ENCODE measurements around the gene CYB561.

Gene CYB561

DNA sequence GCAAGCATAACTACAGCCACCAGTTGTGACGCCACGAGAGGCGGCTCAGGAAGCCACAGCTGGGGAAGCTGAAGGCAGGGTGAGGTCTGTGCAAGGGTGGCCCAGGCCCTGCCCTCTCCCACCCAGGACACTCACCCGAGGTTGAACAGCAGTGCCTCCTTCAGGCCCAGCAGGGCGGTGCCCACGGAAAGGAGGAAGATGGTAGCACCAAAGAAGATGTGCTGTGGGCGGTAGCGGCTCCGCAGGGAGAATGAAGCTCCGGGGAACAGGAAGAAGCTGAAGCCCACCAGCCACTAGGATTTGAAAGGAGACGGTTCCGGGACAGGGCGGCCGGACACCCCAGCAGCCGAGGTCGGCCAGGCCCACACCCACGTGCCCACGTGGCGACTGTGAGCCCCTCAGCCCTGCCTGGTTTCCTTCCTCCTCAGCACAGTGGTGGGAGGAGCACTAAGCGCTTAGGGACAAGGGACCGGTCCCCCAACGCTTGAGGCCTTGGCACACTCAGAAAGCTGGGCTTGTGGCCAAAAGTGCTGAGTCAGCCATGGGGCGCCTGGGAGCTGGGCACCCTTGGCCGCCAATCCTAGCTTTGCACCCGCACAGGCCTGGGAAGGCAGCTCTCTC, 11.0 kb downstream of the CYB561 start:
- peaks cover 6% of the 10 kb centered on the region for H3K4me1 ChIP-seq (ENCODE audit: control insufficient read depth, insufficient read depth, low read length)
- H3K27me3 ChIP-seq (ENCODE audit: control insufficient read depth, insufficient read depth, low read length, poor library complexity, severe bottlenecking), result no peaks in the 10 kb centered on the region
- H3K27ac ChIP-seq (ENCODE audit: insufficient read depth, low read depth, low read length, poor library complexity, severe bottlenecking), result no peak overlapping the region
- no peaks in the 10 kb centered on the region for H3K36me3 ChIP-seq (ENCODE audit: control insufficient read depth, insufficient read depth, low read length)
- 94 to 96% methylated on average over 25 of the region's 25 CpGs for WGBS, 2 experiments
- no peaks in the 10 kb centered on the region for H3K9me3 ChIP-seq (ENCODE audit: control insufficient read depth, low read length)
- H3K4me3 ChIP-seq (ENCODE audit: insufficient read depth, low read depth, low read length), result no peak overlapping the region

DNA sequence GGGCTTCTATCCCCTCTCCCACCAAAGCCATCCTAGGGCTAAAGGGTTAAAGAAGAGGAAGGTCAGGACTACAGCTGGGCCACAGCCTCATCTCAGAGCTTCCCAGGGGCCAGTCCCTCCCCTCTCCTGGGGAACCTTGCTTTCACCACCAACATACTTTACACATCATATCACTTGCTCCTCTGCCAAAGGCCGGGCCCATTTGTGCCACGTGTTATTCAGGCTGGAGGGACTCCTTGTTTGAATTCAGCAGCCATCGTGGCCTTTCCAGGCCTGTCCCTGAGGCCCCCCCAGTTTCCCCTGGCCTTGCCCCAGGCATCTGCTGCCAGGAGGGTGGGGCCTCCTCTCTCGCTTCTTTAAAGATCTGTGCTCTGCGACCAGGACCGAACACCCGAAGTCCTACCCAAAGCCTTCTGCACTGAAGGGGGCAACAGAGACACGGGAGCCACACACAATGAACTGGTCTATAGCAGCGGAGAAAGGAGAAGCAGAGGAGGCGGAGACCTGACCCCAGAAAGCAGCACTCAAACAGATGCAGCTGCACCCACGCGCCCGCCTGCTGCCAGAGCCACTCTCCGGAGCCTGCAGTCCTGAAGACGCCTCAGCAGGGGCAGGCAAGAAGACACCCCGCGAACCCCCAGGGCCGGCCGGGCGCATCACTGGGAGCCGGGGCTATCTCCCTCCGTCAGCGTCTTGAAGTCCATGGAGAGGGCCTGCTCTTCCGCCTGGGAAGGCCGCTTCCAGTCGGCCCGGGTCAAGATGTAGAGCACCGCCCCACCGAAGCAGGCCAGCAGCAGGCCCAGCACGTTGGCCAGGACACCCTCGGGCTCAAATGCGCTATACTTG, 12.1 kb downstream of the CYB561 start:
- H3K4me1 ChIP-seq (ENCODE audit: control insufficient read depth, insufficient read depth, low read length), result peaks cover 6% of the 10 kb centered on the region
- no peaks in the 10 kb centered on the region for H3K9me3 ChIP-seq (ENCODE audit: control insufficient read depth, low read length)
- 87 to 91% methylated on average over 32 of the region's 32 CpGs for WGBS, 2 experiments
- H3K27me3 ChIP-seq (ENCODE audit: control insufficient read depth, insufficient read depth, low read length, poor library complexity, severe bottlenecking), result no peaks in the 10 kb centered on the region
- H3K36me3 ChIP-seq (ENCODE audit: control insufficient read depth, insufficient read depth, low read length), result no peaks in the 10 kb centered on the region
- H3K4me3 ChIP-seq (ENCODE audit: insufficient read depth, low read depth, low read length), result no peak overlapping the region
- H3K27ac ChIP-seq (ENCODE audit: insufficient read depth, low read depth, low read length, poor library complexity, severe bottlenecking), result no peak overlapping the region

DNA sequence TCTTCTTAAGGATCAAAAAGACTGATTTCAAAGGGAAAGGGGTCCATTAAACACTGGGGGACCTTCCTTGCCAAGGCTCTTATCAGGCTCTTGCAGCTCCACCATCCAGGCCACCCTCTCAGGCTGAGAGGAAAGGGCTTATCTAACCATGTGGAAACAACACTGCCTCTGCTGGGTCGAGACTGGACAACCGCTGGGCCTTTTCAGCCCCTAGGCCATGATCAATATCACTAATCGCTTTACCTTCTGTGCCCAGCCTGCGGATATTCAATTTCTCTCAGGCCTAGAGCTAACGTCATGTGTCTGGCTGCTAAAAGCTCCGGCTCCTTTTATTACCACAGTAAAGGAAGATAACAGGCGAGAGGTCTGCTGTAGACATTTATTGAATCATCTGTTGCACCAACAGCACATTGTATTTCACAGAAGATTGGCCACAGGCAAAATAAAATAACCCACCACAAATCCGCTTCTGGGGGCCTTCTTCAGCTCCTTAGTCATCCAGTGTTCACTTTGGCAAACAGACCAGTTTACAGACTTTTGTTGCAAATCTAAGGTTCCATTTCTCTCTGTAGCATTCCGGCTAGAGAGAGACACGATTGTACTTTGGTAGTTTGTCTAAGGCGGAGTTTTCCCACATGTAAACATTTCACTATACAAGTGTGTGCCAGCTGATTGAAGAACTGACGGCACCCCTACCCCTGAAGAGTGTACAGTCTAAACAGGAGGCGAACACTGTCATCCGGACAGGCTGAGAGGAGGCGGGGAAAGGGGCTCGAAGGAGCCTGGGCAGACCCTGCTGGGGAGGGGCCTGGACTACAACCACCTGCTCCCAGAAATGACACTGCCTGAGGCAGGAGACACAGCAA, 13.9 kb downstream of the CYB561 start:
- Histone ChIP-seq H3K27me3 (ENCODE audit: control insufficient read depth, insufficient read depth, low read length, poor library complexity, severe bottlenecking) (no peaks in the 10 kb centered on the region), H3K4me1 (ENCODE audit: control insufficient read depth, insufficient read depth, low read length) (peaks cover 6% of the 10 kb centered on the region), H3K27ac (ENCODE audit: insufficient read depth, low read depth, low read length, poor library complexity, severe bottlenecking) (no peak overlapping the region), H3K36me3 (ENCODE audit: control insufficient read depth, insufficient read depth, low read length) (no peaks in the 10 kb centered on the region), H3K4me3 (ENCODE audit: insufficient read depth, low read depth, low read length) (no peak overlapping the region), H3K9me3 (ENCODE audit: control insufficient read depth, low read length) (no peaks in the 10 kb centered on the region)
- WGBS, 2 experiments, result 92% methylated on average over 16 of the region's 16 CpGs

DNA sequence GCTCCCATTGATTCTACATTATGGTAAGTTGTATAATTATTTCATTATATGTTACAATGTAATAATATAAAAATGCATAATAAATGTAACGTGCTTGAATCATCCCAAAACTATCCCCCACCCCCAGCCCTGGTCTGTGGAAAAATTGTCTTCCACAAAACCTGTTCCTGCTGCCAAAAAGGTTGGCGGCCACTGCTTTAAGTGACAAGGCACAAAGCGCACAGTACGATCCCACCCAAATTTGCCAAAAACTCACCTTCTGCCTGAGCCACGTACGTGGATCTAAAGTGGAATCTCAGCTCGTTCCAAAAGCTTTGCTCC, 14.5 kb downstream of the CYB561 start:
- H3K27ac ChIP-seq (ENCODE audit: insufficient read depth, low read depth, low read length, poor library complexity, severe bottlenecking), result no peak overlapping the region
- no peaks in the 10 kb centered on the region for H3K27me3 ChIP-seq (ENCODE audit: control insufficient read depth, insufficient read depth, low read length, poor library complexity, severe bottlenecking)
- H3K9me3 ChIP-seq (ENCODE audit: control insufficient read depth, low read length), result no peaks in the 10 kb centered on the region
- no peaks in the 10 kb centered on the region for H3K36me3 ChIP-seq (ENCODE audit: control insufficient read depth, insufficient read depth, low read length)
- H3K4me1 ChIP-seq (ENCODE audit: control insufficient read depth, insufficient read depth, low read length), result peaks cover 6% of the 10 kb centered on the region
- H3K4me3 ChIP-seq (ENCODE audit: insufficient read depth, low read depth, low read length), result no peak overlapping the region
- 94% methylated on average over 7 of the region's 7 CpGs for WGBS, 2 experiments

DNA sequence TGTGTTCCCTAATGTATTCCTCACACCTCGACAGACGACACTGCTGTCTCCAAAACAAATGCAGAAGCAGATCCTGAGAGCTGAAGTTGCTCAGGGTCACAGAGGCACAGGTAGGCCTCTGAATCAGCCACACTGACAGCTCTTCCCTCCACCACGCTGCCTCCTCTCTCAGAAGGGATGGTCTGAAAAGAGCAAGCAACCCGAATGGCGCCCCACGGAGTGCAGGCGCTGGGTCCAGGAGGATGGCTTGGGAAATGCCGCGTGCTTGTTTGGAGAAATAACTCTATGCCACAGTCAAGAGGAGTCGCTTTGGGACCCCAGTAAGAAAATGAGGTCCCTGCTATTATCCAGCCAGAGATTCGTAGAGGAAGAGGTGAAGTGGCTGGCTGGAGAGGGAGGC, 15.9 kb downstream of the CYB561 start:
- H3K4me1 ChIP-seq (ENCODE audit: control insufficient read depth, insufficient read depth, low read length), result peaks cover 6% of the 10 kb centered on the region
- no peak overlapping the region for H3K27ac ChIP-seq (ENCODE audit: insufficient read depth, low read depth, low read length, poor library complexity, severe bottlenecking)
- no peaks in the 10 kb centered on the region for H3K9me3 ChIP-seq (ENCODE audit: control insufficient read depth, low read length)
- no peaks in the 10 kb centered on the region for H3K27me3 ChIP-seq (ENCODE audit: control insufficient read depth, insufficient read depth, low read length, poor library complexity, severe bottlenecking)
- 84% methylated on average over 11 of the region's 11 CpGs for WGBS, 2 experiments
- H3K36me3 ChIP-seq (ENCODE audit: control insufficient read depth, insufficient read depth, low read length), result no peaks in the 10 kb centered on the region
- no peak overlapping the region for H3K4me3 ChIP-seq (ENCODE audit: insufficient read depth, low read depth, low read length)

DNA sequence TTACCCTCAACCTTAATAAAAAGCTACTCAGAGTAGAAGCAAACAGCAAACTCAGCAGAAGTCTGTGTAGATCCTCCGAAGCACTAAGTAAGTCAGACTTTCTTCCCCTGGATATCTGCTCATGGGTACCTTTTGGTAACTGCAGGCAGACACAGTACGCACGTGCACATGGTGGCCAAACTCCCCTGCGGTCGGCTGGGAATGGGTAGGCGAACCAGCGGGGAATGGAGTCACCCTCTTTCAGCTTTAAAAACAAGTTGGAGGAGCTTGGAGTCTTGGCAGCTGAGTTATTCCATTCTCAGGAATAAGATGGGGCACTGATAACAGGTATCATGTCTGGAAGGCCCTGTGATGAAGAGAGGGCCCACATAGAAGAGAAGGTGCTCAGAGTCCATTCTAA, 16.3 kb downstream of the CYB561 start:
- no peak overlapping the region for H3K27ac ChIP-seq (ENCODE audit: insufficient read depth, low read depth, low read length, poor library complexity, severe bottlenecking)
- H3K9me3 ChIP-seq (ENCODE audit: control insufficient read depth, low read length), result no peaks in the 10 kb centered on the region
- no peaks in the 10 kb centered on the region for H3K27me3 ChIP-seq (ENCODE audit: control insufficient read depth, insufficient read depth, low read length, poor library complexity, severe bottlenecking)
- 93 to 94% methylated on average over 7 of the region's 7 CpGs for WGBS, 2 experiments
- no peaks in the 10 kb centered on the region for H3K36me3 ChIP-seq (ENCODE audit: control insufficient read depth, insufficient read depth, low read length)
- no peak overlapping the region for H3K4me3 ChIP-seq (ENCODE audit: insufficient read depth, low read depth, low read length)
- H3K4me1 ChIP-seq (ENCODE audit: control insufficient read depth, insufficient read depth, low read length), result peaks cover 6% of the 10 kb centered on the region

DNA sequence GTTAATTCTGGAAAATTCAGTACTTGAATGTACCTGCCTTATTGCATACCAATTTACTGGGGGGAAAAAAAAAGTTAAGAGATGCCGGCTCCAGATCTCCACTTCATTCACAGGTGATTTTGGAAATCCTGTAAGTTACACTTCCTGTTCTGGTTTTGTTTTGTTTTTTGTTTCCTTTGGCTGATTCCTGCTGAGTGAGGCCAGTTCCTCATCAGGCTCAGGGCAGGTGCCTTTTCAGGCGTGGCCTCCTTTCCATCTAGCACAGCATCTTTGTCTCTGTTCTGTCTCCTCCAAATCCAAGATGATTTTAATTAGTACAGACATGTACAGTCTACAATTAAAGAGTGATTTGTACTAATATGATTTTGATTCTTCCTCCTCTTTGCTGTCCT, 19.2 kb downstream of the CYB561 start:
- Histone ChIP-seq H3K36me3 (ENCODE audit: control insufficient read depth, insufficient read depth, low read length) (no peaks in the 10 kb centered on the region), H3K27me3 (ENCODE audit: control insufficient read depth, insufficient read depth, low read length, poor library complexity, severe bottlenecking) (no peaks in the 10 kb centered on the region), H3K27ac (ENCODE audit: insufficient read depth, low read depth, low read length, poor library complexity, severe bottlenecking) (no peak overlapping the region), H3K4me1 (ENCODE audit: control insufficient read depth, insufficient read depth, low read length) (no peaks in the 10 kb centered on the region), H3K4me3 (ENCODE audit: insufficient read depth, low read depth, low read length) (no peak overlapping the region), H3K9me3 (ENCODE audit: control insufficient read depth, low read length) (no peaks in the 10 kb centered on the region)
- 80 to 91% methylated on average over 1 to 2 of the region's 2 CpGs for WGBS, 2 experiments

DNA sequence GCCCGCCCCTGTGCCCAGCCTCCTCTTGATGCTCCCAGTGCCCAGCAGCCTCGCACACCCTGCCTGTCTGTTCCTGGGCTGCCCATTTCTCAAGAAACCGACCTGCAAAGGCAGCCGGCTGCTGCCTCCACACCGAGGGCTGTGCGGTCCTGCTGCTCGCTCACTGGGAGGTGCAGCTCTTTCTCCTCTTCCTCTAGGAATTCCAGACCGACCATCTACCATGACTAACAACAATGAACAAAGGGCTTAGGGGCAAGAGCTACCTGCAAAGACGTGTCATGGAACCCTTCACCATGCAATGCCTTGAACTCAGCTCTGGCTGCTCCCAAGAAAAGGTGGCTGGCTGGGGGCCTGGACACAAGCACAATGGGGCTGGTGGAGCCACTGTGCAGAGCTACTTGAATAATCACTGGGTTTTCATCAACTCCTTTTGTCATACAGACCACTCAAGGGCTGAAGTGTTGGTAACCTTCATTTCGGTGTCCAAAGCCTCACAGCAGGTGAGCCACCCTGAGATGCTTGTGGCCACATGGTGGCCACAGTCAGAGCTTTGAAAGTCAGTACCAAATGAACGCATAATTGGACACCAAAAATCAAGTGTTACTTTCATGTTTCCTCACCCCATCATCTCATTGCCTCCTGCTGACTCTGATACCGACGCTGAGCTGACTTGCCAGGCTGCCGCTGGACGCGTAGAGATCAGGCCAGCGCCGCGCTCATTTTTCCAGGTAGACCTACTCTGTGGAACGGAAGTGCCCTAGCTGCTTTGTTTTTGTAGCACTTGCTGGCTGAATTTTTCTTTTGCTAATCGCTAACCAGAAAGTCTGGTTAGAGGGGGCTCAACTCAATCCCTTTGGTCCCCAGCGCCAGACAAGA, 19.8 kb downstream of the CYB561 start:
- 89% methylated on average over 22 of the region's 22 CpGs for WGBS, 2 experiments
- Histone ChIP-seq H3K4me3 (ENCODE audit: insufficient read depth, low read depth, low read length) (no peak overlapping the region), H3K4me1 (ENCODE audit: control insufficient read depth, insufficient read depth, low read length) (no peaks in the 10 kb centered on the region), H3K27ac (ENCODE audit: insufficient read depth, low read depth, low read length, poor library complexity, severe bottlenecking) (no peak overlapping the region), H3K9me3 (ENCODE audit: control insufficient read depth, low read length) (no peaks in the 10 kb centered on the region), H3K36me3 (ENCODE audit: control insufficient read depth, insufficient read depth, low read length) (no peaks in the 10 kb centered on the region), H3K27me3 (ENCODE audit: control insufficient read depth, insufficient read depth, low read length, poor library complexity, severe bottlenecking) (no peaks in the 10 kb centered on the region)

DNA sequence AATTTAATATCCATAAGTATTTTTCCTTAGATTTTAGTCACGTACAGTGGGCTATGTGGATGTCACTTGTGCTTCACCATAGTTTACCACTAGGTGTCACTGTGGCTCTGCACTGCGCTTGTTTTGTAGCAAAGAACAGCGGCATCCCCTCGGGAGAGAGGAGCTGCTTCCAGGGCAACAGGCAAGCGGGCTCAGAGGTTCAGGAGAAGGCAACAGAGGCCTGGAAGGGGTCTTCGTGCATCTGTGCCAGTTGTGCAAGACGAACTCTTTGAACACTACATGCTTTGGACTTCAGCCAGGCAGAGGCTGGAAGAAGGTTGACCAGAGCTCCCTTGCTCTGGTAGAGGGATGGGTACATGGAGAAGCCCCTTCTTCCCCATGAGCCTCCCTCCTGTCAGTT, 20.6 kb downstream of the CYB561 start:
- Histone ChIP-seq H3K4me1 (ENCODE audit: control insufficient read depth, insufficient read depth, low read length) (no peaks in the 10 kb centered on the region), H3K9me3 (ENCODE audit: control insufficient read depth, low read length) (no peaks in the 10 kb centered on the region), H3K27ac (ENCODE audit: insufficient read depth, low read depth, low read length, poor library complexity, severe bottlenecking) (no peak overlapping the region), H3K4me3 (ENCODE audit: insufficient read depth, low read depth, low read length) (no peak overlapping the region), H3K36me3 (ENCODE audit: control insufficient read depth, insufficient read depth, low read length) (peaks cover 4% of the 10 kb centered on the region), H3K27me3 (ENCODE audit: control insufficient read depth, insufficient read depth, low read length, poor library complexity, severe bottlenecking) (no peaks in the 10 kb centered on the region)
- WGBS, 2 experiments, result 7 to 11% methylated on average over 7 of the region's 7 CpGs
